HFF-Myc (cell line): ENCODE data around the gene NADK2.

Source experiments
- DNase-seq: peaks from one replicate; pipeline ENCODE4 v3.0.0-alpha.2; 2011; ENCODE audit warnings: low read depth; ENCODE audit errors: extremely low read depth
- H3K4me3 ChIP-seq: replicated peaks from 2 replicates; pipeline ENCODE4 v1.5.1; 2011; ENCODE audit warnings: low read depth, mild to moderate bottlenecking, control low read depth, low read length
- CTCF ChIP-seq: IDR thresholded peaks from 2 replicates; pipeline ENCODE4 v1.5.1; 2012; ENCODE audit warnings: mild to moderate bottlenecking, low read depth, low read length, control low read depth; ENCODE audit errors: missing control alignments

Gene NADK2

DNA sequence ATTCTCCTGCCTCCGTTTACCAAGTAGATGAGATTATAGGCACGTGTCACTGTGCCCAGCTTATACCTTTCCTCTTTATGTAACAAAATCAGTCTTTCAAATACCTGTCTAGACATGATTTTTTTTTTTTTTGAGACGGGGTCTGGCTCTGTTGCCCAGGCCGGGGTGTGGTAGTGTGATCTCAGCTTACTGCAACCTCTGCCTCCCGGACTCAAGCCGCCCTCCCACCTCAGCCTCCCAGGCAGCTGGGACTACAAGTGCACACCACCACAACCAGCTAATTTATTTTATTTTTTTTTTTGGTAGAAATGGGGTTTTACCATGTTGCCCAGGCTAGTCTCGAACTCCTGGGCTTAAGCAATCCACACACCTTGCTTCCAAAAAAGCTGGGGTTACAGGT, 13.2 kb downstream of the NADK2 start:
- H3K4me3 ChIP-seq: no peak overlapping the region
- DNase-seq: no peak
- TF ChIP-seq CTCF: no peak

DNA sequence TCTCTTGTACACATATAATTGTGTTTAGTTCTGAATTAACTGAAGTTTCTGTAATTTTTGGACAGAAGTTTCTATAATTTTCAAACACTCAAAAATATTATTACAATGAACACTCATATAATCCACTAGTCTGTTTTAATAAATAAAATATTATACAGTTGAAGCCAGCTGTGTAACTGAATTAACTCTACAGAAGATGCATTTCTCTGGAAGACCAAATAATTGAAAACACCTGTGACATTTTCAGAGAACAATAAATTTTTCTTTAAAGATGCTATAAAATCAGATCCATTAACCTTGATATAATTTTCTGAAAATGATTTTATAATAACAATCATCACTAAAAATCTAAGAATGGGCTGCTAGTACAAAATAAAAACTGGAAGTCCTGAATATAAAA, 14.7 kb downstream of the NADK2 start:
- no peak for DNase-seq
- H3K4me3 ChIP-seq: no peak overlapping the region
- TF ChIP-seq CTCF: no peak

DNA sequence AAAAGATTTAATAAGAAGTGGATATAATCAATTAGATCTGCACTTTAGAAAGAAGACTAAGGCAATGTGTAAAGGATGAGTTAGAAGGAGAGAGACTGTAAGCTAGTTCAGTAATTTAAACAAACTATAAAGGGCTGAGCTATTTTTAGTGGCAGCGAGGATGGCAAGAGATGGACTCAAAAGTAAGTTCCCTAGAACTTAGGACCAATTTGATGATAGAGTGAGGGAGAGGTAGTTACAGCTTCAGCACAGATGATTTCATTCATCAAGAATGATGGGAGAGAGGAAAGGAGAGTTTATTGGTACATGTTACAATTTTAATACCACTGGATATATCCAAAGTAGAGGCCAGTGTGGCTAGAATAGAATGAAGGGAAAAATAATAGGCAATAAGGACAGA, 19.1 kb downstream of the NADK2 start:
- TF ChIP-seq CTCF: no peak
- no peak for DNase-seq
- H3K4me3 ChIP-seq: no peak overlapping the region

DNA sequence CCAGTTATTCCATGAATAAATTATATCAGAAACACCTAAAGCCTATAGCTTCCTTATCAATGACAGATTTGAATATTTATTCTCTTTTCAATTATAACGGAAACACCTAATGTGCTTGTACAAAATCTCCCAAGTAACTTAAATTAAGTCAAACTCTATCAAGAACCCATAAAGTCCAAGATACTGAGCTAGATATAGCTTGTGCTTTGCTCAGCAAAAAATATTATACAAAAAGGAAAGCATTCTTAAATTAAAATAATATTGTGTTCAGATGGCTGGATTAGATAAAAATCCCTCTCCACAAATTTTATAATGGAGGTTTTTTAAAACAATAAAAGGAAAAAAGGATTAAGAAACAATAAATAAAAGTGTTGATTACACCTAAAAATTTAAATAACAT, 23.7 kb downstream of the NADK2 start:
- no peak for DNase-seq
- no peak overlapping the region for H3K4me3 ChIP-seq
- TF ChIP-seq CTCF: no peak

GRCh38 chr5:36217567-36217966, 24.2 kb downstream of the NADK2 start:
- H3K4me3 ChIP-seq: no peak overlapping the region
- TF ChIP-seq CTCF: no peak
- no peak for DNase-seq

DNA sequence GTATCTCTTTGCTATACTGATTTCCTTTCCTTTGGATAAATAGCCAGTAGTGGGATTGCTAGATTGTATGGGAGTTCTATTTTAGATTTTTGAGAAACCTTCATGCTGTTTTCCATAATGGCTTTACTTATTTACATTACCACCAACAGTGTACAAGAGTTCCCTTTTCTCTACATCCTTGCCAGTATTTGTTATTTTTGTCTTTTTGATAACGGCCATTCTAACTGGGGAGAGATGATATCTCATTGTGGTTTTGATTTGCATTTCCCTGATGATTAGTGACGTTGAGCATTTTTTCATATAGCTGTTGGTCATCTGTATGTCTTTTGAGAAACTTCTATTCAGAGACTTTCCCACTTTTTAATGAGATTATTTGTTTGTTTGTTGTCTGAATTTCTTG, 25.8 kb downstream of the NADK2 start:
- no peak overlapping the region for H3K4me3 ChIP-seq
- TF ChIP-seq CTCF: no peak
- no peak for DNase-seq

DNA sequence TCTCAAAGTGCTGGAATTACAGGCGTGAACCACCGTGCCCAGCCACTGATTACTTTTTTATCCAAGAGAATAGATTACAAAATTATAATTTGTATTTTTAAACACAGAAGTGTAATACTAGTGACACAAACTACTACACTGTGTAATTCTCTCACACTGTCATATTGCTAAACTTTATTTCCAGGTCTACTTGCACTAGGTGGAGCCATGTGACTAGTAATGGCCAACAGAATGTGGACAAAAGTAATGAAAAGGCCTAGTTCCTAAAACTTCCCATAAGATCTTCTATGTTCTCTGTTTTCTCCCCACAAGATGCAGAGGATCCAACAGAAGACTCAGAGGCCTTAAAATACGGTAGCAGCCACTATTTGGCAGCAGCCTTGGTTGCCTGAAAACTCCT, 27.3 kb downstream of the NADK2 start:
- TF ChIP-seq CTCF: no peak
- no peak for DNase-seq
- H3K4me3 ChIP-seq: no peak overlapping the region
